Measurements from ENCODE around the gene EPSTI1.
"Not testable (repeated sequence)": the region's sequence is repeated elsewhere in the genome, so short reads cannot be mapped to it uniquely, and the experiment has no call there.

Gene EPSTI1

DNA sequence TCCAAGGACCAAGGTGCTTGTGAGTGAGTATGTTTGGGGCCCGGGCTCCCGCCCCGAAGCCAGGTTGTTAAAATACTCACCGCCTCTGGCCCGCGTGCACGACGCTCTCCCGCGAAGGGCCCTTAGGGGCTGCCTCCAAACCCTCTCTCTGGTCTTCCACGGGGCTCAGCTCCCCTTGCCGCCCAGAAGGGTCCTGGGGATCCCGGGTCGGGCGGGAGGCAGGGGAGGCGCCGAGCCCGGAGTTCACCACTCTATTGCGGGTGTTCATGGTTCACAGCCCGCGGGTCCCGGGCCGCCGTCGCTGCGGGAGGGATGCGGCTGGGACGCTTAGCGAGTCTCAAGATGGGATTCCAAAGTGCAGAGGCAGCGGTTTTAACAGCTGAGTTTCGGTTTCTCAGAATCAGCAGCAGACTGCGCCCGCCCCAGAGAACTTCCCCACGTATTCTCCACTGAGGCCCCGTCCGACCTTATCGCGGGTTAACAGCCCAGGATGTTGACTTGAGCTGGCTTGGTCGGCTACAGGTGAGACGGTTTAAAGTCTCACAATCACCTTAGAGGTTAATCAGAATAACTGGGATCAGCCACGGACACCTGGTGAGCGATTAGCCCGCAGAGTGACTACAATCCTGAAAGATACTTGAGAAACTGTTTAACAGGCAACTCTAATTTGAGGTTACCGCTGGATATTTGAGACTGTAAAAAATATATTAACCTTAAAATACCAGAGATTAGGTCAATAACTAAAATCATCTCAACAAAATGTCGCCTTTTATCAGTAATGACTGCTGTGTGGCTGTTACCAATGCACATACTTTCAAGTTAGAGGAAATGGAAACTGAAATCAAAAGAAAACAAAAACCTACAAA, at the start of gene EPSTI1:
Gene EPSTI1 (minus strand): TSS at position 344 of the 866 bp plus-strand sequence. CDS start 76 bp downstream, at position 268.
- DNase-seq (ENCODE audit: low spot score): peak; percentile 64

GRCh38 chr13:43041369-43041921, 49.4 kb upstream of the EPSTI1 start:
- DNase-seq (ENCODE audit: low spot score): no peak

- not testable (repeated sequence) for DNase-seq (ENCODE audit: low spot score)
These were observed 48.7 kb upstream of the EPSTI1 start for GRCh38 chr13:43040581-43041368.

DNA sequence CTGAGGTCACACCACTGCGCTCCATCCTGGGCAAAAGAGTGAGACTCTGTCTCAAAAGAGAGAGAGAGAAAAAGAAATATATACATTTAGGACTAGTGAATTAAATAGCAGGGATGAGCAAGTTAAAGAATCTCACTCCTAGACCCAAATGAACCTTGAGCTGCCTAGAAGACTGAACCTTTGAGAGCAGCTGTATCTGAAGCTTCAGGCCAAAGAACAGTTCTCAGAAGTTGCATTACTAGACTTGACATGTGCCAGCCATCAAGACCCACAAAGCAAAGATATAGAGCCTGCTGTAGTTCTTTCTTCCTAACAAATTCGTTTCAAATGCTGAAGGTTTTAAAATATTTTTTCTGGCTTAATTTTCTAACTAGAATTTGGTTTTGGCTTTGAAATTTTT, 47.9 kb upstream of the EPSTI1 start:
- DNase-seq (ENCODE audit: low spot score): no peak

DNA sequence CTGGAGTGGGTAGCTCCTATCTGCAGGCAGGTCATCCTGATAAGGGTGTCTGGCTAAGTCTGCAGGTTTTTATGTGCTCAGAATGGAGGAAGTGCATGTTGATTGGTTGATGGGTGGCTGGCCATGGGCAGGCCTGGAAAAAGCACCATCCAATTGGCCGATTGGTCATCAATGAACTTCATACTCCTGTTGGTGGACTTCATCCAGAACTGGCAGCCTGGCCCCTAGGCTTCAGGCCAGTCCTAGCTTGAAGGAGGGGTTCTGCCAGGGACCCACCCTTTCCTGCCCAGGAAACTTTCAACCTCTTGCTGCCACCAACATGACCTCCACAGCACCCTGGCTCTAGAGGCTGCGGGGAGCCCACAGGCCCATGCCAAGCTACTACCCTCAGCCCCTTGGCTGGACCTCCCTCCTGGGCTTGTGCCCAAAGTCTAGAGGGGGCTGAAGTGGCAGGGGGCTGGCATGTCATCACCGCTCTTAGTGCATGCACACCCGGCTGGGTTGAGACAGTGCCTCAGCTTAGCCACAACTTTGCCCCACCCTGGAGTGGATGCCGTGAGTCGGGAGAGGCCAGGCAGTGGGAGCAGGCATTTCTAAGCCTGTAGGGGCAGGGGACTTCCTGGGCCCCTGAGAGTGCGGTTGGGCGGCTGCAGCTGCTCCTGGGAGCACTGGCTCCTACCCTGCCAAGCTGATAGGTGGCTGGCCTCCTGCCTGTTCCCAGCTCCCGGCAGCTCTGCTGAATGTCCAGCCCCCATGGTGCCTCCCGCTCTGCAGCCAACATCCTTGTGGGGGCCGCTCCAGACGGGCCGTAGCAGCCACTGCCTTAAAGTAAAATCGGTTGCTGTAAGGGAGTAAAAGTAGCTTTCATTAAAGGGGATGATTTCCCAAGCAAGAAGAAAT, 44.6 kb upstream of the EPSTI1 start:
- DNase-seq (ENCODE audit: low spot score): no peak

DNA sequence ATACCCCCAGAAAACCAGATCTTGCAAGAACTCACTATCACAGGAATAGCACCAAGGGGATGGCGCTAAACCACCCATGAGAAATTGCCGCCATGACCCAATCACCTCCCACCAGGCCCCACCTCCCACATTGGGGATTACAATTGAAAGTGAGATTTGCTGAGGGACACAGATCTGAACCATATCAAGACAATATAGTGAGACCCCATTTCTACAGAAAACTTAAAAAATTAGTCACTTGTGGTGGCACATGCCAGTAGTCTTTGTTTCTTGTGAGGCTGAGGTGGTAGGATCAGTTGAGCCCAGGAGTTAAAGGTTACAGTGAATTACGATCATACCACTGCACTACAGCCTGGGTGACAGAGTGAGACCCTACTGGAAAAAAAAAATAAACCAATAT, 41.0 kb upstream of the EPSTI1 start:
- DNase-seq (ENCODE audit: low spot score): no peak

DNA sequence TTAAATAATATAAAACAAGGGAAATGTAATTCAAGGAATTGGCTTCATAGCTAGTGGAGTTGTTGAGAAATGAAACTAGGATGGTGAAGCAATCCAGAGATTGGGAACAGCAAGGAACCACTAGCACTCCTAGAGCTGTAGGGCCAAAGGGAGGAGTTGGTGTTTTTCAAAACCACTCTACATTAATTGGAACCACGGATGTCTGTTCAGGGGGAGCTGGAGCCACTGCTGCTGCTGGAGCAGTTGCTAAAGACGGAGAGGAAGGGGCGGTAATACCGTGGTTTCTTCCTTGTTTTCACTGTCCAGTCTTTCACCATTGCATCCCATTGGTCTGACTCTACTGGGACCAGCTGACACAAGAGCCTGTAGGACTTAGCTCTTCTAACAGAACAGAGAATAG, 39.8 kb upstream of the EPSTI1 start:
- DNase-seq (ENCODE audit: low spot score): no peak

DNA sequence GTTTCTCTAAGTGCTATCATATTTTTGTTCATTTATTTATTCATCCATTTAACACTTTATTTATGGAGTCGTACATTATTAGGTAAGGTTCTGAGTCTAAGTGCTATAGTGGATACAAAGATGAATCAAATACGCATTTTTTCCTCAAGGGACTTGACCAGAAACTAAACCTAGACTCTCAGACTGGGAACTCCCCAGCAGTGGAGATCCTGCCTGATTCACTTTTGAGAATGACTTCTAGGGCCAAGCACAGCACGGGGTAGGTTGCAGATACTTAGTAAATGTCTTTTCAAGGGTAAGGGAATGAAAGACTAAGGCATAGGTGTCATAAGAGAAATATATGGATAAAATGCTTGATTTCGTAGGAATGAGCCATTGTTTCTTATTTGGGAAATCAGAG, 38.5 kb upstream of the EPSTI1 start:
- DNase-seq (ENCODE audit: low spot score): no peak

DNA sequence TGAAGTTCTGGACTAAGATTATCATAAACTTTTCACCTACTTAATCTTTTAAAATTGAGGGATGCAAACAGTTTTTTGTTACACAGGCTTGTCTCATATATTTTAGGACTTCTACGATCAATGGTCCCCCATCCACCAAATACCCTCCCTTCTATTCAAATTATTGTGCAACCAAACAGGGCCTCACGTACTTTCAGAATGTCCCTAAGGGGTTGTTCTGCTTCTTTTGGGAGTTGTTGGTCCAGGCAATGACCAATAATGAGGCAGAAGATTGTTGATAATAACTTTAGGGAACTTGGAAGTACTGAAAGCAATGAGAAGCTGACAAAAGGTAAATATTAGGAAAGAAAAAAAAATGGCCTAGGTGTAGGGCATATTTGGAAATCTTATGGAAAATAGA, 34.2 kb upstream of the EPSTI1 start:
- DNase-seq (ENCODE audit: low spot score): no peak

DNA sequence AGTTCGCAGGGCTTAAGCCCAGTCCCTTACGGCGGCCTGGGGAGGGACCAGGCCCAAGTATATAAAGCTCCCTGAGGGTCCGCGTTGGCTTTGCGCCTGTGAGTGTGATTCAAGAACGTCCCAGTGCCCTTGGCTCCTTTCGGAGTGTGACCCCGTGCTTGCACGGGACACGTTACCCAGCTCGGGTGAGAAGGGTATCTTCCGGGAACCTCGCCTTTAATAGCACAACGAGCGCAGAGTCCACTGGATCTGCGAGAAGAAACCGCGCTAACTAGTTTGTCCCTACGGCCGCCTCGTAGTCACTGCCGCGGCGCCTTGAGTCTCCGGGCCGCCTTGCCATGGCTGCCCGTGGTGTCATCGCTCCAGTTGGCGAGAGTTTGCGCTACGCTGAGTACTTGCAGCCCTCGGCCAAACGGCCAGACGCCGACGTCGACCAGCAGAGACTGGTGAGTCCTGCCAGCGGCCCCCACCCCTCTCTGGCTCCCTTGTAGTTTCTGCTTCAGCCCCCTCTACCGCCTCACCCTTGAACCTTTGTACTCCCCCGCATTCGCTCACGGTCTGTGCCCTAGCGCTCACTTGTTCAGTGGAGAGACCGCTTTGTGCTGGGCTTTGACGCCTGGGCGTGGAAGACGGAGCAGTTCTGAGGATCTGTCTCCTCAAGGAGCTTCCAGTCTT, 31.4 kb upstream of the EPSTI1 start, which contains the start of gene DNAJC15:
Gene DNAJC15 (plus strand): TSS at position 298 of the 675 bp plus-strand sequence. CDS start 41 bp downstream, at position 339.
- peak; percentile 58 for DNase-seq (ENCODE audit: low spot score)

DNA sequence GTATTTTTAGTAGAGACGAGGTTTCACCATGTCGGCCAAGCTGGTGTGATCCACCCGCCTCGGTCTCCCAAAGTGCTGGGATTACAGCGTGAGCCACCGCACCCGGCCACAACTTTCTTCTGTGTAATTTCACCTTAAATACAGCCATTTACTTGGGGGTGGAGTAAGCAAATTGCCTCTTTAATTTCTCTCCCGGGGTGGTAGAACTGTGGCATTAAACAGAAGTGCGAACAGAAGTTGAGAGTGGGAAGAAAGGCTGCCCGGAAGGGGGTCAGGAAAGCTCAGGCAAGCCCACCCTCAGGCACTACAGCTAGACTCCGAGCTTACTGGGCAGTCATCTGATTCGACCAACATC, 30.9 kb upstream of the EPSTI1 start:
- no peak for DNase-seq (ENCODE audit: low spot score)

- DNase-seq (ENCODE audit: low spot score): no peak
These were observed 30.1 kb upstream of the EPSTI1 start for GRCh38 chr13:43021926-43022670.

GRCh38 chr13:43020794-43021193, 28.8 kb upstream of the EPSTI1 start:
- no peak for DNase-seq (ENCODE audit: low spot score)

GRCh38 chr13:43019811-43020210, 27.8 kb upstream of the EPSTI1 start:
- DNase-seq (ENCODE audit: low spot score): no peak

DNA sequence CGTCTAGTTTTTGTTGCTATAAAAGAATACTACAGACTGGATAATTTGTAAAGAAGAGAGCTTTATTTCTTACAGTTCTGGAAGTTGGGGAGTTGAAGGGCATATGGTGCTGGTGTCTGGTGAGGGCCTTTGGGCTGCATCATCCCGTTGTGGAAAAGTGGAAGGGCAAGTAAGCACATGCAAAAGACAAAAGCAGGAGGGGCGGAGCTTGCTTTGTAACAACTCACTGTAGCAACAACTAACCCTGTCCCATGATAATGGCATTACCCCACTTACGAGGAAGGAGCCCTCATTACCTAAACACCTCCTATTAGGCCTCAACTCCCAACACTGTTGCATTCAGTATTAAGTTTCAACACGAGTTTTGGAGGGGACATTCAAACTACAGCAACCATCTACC, 24.2 kb upstream of the EPSTI1 start:
- DNase-seq (ENCODE audit: low spot score): no peak

DNA sequence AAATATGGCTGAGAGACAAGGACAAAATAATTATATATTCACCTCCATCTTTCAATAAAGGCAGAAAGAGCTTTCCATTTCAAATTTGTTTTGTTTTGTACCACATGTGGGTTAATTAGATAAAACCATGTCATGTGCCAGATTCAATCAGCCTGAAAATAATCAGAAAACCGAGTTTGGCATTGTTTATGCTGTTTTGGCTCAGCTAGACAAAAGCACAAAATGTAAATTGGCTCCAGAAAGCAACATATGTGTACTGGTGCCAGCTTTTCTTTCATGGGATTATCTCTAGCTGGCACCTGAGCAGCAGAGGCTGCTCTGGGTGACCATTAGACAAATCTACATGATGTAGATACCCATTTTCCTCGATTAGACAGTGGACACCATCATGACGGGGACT, 22.1 kb upstream of the EPSTI1 start:
- no peak for DNase-seq (ENCODE audit: low spot score)

GRCh38 chr13:43009506-43009905, 17.5 kb upstream of the EPSTI1 start:
- DNase-seq (ENCODE audit: low spot score): no peak

DNA sequence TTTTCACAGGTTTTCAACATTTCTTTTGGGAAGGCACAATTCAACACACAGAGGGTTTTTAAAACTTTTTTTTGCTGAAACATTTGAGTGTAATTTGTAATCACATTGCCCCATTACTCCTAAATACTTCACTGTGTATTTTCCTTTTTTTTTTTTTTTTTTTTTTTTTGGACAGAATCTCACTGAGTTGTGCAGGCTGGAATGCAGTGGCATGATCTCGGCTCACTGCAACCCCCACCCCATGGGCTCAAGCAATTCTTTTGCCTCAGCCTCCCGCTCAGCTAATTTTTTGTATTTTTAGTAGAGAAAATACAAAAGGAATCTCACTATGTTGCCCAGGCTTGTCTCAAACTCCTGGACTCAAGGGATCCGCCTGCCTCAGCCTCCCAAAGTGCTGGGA, 16.6 kb upstream of the EPSTI1 start:
- DNase-seq (ENCODE audit: low spot score): no peak

GRCh38 chr13:43006893-43007631, 15.0 kb upstream of the EPSTI1 start:
- DNase-seq (ENCODE audit: low spot score): no peak

All from hematopoietic multipotent progenitor cell treated with erythropoietin and hydrocortisone succinate and interleukin-3 and kit ligand, for 15 days (in vitro differentiated cells).